Measurements from ENCODE around the gene SLC15A3. TPM values are rescaled to one million over a fixed set of nuclear protein-coding genes. Genes with fewer than 3 reads are reported as not detected.

Gene SLC15A3
- total and polyA plus RNA-seq, 4 donors: 9.0 to 20.9 (median 16.3) TPM

- whole genome bisulfite sequencing: 84% methylated on average over 5 of the region's 5 CpGs
- Histone ChIP-seq H3K27ac (ENCODE audit: low read depth in 1 of 2, low read length in 2 of 2) (no peak overlapping the region), H3K9me3 (ENCODE audit: control insufficient read depth in 4 of 4, low read length in 3 of 4) (no peaks in the 10 kb centered on the region), H3K36me3 (ENCODE audit: control insufficient read depth in 4 of 4, insufficient read depth in 3 of 4, low read depth in 1 of 4, low read length in 3 of 4) (peaks cover 8 to 32% (median 18%) of the 10 kb centered on the region in 4 donors), H3K4me1 (ENCODE audit: control insufficient read depth in 4 of 4, insufficient read depth in 4 of 4, low read length in 3 of 4) (peaks cover 5 to 13% (median 5%) of the 10 kb centered on the region in 4 donors), H3K9ac (ENCODE audit: low read depth in 1 of 2, low read length in 2 of 2) (no peak overlapping the region), H3K27me3 (ENCODE audit: control insufficient read depth in 4 of 4, insufficient read depth in 4 of 4, low read length in 3 of 4) (peaks cover 0 to 6% (median 0%) of the 10 kb centered on the region in 4 donors), H3K4me3 (ENCODE audit: low read depth in 1 of 3, low read length in 3 of 3) (no peak overlapping the region)
- TF ChIP-seq, protein P1, sequence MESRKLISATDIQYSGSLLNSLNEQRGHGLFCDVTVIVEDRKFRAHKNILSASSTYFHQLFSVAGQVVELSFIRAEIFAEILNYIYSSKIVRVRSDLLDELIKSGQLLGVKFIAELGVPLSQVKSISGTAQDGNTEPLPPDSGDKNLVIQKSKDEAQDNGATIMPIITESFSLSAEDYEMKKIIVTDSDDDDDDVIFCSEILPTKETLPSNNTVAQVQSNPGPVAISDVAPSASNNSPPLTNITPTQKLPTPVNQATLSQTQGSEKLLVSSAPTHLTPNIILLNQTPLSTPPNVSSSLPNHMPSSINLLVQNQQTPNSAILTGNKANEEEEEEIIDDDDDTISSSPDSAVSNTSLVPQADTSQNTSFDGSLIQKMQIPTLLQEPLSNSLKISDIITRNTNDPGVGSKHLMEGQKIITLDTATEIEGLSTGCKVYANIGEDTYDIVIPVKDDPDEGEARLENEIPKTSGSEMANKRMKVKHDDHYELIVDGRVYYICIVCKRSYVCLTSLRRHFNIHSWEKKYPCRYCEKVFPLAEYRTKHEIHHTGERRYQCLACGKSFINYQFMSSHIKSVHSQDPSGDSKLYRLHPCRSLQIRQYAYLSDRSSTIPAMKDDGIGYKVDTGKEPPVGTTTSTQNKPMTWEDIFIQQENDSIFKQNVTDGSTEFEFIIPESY (IDR thresholded peaks at IDR 0.05): no peak
- TF ChIP-seq MAX (IDR thresholded peaks at IDR 0.05) (no peak), YY1 (IDR thresholded peaks at IDR 0.05) (no peak), JUND (IDR thresholded peaks at IDR 0.05) (no peak), HNF4A (conservative IDR thresholded peaks at IDR 0.05) (no peak), CTCF (IDR thresholded peaks at IDR 0.05; ENCODE audit: low read depth, low read length, missing input control) (no peak), FOXA2 (IDR thresholded peaks at IDR 0.05) (no peak), RXRA (IDR thresholded peaks at IDR 0.05) (no peak), FOXA1 (IDR thresholded peaks at IDR 0.05) (no peak)
- DNase-seq (ENCODE audit: low spot score): no peak
Measured at GRCh38 chr11:60923326-60923725, 28.6 kb downstream of the SLC15A3 start.

DNA sequence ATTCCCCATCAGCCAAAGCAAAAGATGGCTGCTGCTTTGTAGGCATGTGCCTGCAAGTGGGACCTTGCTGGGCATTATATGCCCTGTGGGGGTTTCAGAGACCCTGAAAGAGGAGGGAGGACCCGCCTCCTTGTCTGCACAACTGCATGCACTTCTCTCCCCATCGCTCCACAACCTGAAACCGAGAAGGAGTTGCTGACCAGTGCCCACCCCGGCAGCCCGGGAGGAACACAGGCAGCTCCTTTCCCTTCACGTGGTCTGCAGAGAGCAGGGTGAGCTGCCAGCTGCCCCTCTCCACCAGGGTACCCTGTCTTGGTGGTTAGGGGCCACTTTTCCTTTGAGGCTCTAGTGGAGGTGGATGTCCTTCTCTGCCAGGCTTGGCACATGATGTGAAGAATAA is 29.1 kb downstream of the SLC15A3 start:
- peaks cover 8 to 32% (median 18%) of the 10 kb centered on the region in 4 donors for H3K36me3 ChIP-seq (ENCODE audit: control insufficient read depth in 4 of 4, insufficient read depth in 3 of 4, low read depth in 1 of 4, low read length in 3 of 4)
- no peak for TF ChIP-seq FOXA1 (IDR thresholded peaks at IDR 0.05)
- TF ChIP-seq, protein P2, sequence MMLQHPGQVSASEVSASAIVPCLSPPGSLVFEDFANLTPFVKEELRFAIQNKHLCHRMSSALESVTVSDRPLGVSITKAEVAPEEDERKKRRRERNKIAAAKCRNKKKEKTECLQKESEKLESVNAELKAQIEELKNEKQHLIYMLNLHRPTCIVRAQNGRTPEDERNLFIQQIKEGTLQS (IDR thresholded peaks at IDR 0.05): no peak
- TF ChIP-seq RXRA (IDR thresholded peaks at IDR 0.05): no peak
- TF ChIP-seq MAX (IDR thresholded peaks at IDR 0.05): no peak
- no peak for TF ChIP-seq JUND (IDR thresholded peaks at IDR 0.05)
- no peak for TF ChIP-seq SP1 (IDR thresholded peaks at IDR 0.05)
- TF ChIP-seq HNF4G (IDR thresholded peaks at IDR 0.05): no peak
- no peak for TF ChIP-seq YY1 (IDR thresholded peaks at IDR 0.05)
- no peak for TF ChIP-seq HNF4A (conservative IDR thresholded peaks at IDR 0.05)
- TF ChIP-seq RAD21 (IDR thresholded peaks at IDR 0.05): no peak
- no peak for TF ChIP-seq GABPA (IDR thresholded peaks at IDR 0.05 in 1 of 2, conservative IDR thresholded peaks at IDR 0.05 in 1 of 2)
- TF ChIP-seq TAF1 (conservative IDR thresholded peaks at IDR 0.05): no peak
- TF ChIP-seq NR2F2 (IDR thresholded peaks at IDR 0.05): no peak
- TF ChIP-seq CTCF (IDR thresholded peaks at IDR 0.05; ENCODE audit: low read depth, low read length, missing input control): no peak
- peaks cover 5 to 13% (median 5%) of the 10 kb centered on the region in 4 donors for H3K4me1 ChIP-seq (ENCODE audit: control insufficient read depth in 4 of 4, insufficient read depth in 4 of 4, low read length in 3 of 4)
- H3K9me3 ChIP-seq (ENCODE audit: control insufficient read depth in 4 of 4, low read length in 3 of 4): no peaks in the 10 kb centered on the region
- no peak for DNase-seq (ENCODE audit: low spot score)
- H3K4me3 ChIP-seq (ENCODE audit: low read depth in 1 of 3, low read length in 3 of 3): no peak overlapping the region
- WGBS: 95% methylated on average over 6 of the region's 6 CpGs
- no peak overlapping the region for H3K9ac ChIP-seq (ENCODE audit: low read depth in 1 of 2, low read length in 2 of 2)
- H3K27me3 ChIP-seq (ENCODE audit: control insufficient read depth in 4 of 4, insufficient read depth in 4 of 4, low read length in 3 of 4): peaks cover 0 to 6% (median 0%) of the 10 kb centered on the region in 4 donors
- H3K27ac ChIP-seq (ENCODE audit: low read depth in 1 of 2, low read length in 2 of 2): no peak overlapping the region
